HG03565 (cell line): Measurements from ENCODE around the gene TAS1R2.
"Not testable (repeated sequence)": the region's sequence is repeated elsewhere in the genome, so short reads cannot be mapped to it uniquely, and the experiment has no call there.

Source experiments
- ATAC-seq: cut with Tn5 transposase; IDR thresholded peaks from one replicate; pipeline ENCODE4 v1.9.1; 2021; ENCODE audit warnings: mild to moderate bottlenecking, moderate library complexity; ENCODE audit not compliant: unreplicated experiment

TAS1R2 gene

GRCh38 chr1:18884419-18884717, 24.9 kb upstream of the TAS1R2 start:
- ATAC-seq = no peak

GRCh38 chr1:18883636-18884418, 24.4 kb upstream of the TAS1R2 start:
- ATAC-seq = no peak

GRCh38 chr1:18883079-18883478, 23.6 kb upstream of the TAS1R2 start:
- ATAC-seq = no peak

GRCh38 chr1:18882486-18882885, 23.0 kb upstream of the TAS1R2 start:
- no peak for ATAC-seq

- ATAC-seq = no peak
These were observed 22.4 kb upstream of the TAS1R2 start for GRCh38 chr1:18881642-18882431.

- ATAC-seq = no peak
These were observed 21.7 kb upstream of the TAS1R2 start for GRCh38 chr1:18881164-18881563.

- ATAC-seq = no peak
These were observed 21.1 kb upstream of the TAS1R2 start for GRCh38 chr1:18880585-18880984.

GRCh38 chr1:18879791-18880309, 20.4 kb upstream of the TAS1R2 start:
- no peak for ATAC-seq

GRCh38 chr1:18879215-18879790, 19.8 kb upstream of the TAS1R2 start:
- no peak for ATAC-seq

GRCh38 chr1:18878538-18879214, 19.2 kb upstream of the TAS1R2 start:
- no peak for ATAC-seq

GRCh38 chr1:18877282-18877681, 17.8 kb upstream of the TAS1R2 start:
- ATAC-seq = no peak

- ATAC-seq = no peak
These were observed 16.8 kb upstream of the TAS1R2 start for GRCh38 chr1:18876210-18876609.

GRCh38 chr1:18875796-18876128, 16.3 kb upstream of the TAS1R2 start:
- ATAC-seq = no peak

- ATAC-seq = no peak
These were observed 15.8 kb upstream of the TAS1R2 start for GRCh38 chr1:18875107-18875795.

- no peak for ATAC-seq
These were observed 15.1 kb upstream of the TAS1R2 start for GRCh38 chr1:18874600-18874999.

GRCh38 chr1:18874036-18874435, 14.6 kb upstream of the TAS1R2 start:
- ATAC-seq = no peak

- no peak for ATAC-seq
These were observed 12.7 kb upstream of the TAS1R2 start for GRCh38 chr1:18872071-18872611.

GRCh38 chr1:18871401-18872070, 12.1 kb upstream of the TAS1R2 start:
- ATAC-seq = no peak

- ATAC-seq = no peak
These were observed 11.5 kb upstream of the TAS1R2 start for GRCh38 chr1:18870957-18871356.

GRCh38 chr1:18870595-18870865, 11.1 kb upstream of the TAS1R2 start:
- ATAC-seq = not testable (repeated sequence)
